HG03060 (cell line): Measurements from ENCODE around the gene UNC13A.

Experiments
- ATAC-seq: cut with Tn5 transposase; IDR thresholded peaks from one replicate; pipeline ENCODE4 v1.9.1; 2021; ENCODE audit warnings: low read depth, moderate number of reproducible peaks; ENCODE audit not compliant: unreplicated experiment

The UNC13A gene

DNA sequence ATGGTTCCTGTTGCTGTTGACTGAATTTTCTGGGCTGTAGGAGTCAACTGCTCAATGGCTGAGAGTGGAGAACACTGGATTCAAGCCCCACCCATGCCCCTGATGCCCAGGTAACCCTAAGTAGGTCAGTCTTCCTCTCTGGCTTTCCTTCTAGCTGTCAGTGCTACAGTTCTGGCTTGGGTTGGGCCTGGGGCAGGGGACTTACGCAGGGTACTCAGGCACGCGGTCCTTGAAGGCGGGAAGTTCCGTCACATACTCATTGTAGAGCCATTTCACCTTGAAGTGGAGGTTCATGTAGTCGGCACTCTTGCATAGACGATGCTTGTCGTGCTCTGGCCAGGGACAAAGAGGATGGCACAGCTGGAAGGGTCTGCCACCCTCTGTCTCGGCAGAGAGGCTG lies 55.6 kb downstream of the UNC13A start:
- ATAC-seq, result no peak

DNA sequence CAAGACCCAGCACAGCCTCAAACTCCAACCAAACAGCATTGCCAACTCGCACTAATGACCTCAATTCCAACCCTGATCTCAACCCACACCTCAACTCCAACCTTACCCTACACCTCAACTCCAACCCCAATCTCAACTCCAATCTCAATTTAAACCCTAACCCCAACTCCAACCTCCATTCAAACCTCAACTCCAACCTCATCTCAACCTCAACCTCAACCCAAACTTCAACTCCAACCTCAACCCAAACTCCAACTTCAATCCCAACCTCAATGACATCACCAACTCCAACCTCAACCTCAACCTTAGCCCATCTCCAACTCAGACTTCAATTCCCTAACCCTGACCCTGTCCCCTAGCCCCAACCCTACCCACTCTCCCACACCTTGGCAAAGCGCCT lies 58.4 kb downstream of the UNC13A start:
- ATAC-seq, result no peak

- no peak for ATAC-seq
Observed at GRCh38 chr19:17627921-17628320, 60.2 kb downstream of the UNC13A start.

DNA sequence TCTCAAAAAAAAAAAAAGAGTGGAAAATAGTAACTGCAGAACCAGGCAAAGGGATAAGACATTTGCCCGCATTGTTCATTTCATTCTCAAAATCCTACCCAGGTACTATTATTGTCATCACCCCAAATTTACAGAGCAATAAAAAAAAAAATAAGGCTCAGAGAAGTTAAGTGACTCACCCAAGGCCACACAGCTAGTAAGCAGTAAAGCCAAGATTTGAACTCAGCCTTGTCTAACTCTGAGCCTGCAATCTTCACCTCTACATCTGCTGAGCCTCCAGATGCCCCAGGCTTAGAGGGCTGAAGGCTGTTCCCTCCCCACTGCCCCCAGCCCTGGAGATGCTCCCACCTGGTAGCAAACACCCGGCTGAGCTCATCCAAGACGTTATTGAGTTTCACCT lies 61.0 kb downstream of the UNC13A start:
- ATAC-seq, result no peak

- no peak for ATAC-seq
Observed at GRCh38 chr19:17626456-17627015, 61.6 kb downstream of the UNC13A start.

- no peak for ATAC-seq
Observed at GRCh38 chr19:17625980-17626379, 62.2 kb downstream of the UNC13A start.

- ATAC-seq, result no peak
Observed at GRCh38 chr19:17625043-17625442, 63.1 kb downstream of the UNC13A start.

DNA sequence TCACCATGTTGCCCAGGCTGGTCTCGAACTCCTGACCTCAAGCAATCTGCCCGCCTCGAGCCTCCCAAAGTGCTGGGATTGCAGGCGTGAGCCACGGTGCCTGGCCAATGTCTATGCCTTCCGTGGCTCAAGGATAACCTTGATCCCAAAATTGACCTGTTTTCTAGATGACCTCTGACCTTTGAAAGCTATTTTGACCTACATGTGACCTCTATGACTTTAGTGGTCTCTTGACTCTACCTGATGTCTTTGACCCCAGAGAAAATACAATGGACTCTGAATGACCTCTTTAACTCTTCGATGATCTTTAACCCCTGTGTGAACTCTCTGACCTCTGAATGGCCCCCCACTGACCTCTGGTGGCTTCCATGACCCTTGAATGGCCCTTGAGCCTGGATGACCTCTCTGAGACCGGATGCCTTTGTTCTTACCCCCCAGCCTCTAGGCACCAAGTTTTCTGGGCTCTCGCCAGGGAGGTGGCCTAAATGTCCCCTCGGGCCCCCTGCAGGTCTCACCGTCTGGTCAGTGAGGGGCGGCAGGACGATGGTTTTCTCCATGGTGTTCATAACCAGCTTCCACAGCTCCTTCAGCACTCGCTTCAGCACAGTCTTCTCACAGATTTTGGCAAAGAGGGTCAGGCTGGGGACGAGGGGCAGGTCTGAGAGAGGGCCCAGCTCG lies 63.7 kb downstream of the UNC13A start:
- no peak for ATAC-seq

DNA sequence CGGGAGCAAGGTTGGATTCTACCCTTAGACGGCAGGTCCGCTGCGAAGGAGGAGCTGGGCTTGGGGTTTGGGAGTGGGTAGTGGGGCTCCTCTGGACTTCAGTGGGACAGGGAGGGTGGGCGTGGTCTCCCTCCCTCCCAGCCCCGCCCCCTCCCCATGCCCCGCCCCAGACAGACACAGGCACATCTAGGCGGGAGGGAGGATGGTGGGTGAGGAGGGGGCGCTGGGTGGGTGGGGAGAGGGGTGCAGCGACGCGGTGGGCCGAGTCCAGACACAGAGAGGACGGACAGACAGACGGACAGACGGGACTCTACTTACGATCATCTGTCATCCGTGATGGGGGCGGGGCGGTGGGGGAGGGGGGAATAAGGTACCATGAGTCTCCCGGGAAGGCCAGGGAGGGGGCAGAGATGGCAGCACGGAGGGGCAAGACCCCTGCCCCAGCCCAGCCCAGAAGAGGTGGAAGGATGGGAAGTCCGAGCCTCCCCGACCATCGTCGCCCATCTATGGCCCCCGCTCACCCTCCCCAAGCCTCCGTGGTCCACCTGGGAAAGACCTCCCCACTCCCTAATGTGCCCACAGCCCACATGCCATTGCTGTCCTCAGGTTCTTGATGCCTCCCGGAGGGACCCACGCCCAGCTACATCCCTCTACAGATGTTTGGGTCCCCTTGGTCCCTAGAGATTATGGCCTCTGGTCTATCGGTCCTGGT lies 64.8 kb downstream of the UNC13A start:
- no peak for ATAC-seq

GRCh38 chr19:17620696-17621095 lies 67.5 kb downstream of the UNC13A start:
- ATAC-seq, result no peak

DNA sequence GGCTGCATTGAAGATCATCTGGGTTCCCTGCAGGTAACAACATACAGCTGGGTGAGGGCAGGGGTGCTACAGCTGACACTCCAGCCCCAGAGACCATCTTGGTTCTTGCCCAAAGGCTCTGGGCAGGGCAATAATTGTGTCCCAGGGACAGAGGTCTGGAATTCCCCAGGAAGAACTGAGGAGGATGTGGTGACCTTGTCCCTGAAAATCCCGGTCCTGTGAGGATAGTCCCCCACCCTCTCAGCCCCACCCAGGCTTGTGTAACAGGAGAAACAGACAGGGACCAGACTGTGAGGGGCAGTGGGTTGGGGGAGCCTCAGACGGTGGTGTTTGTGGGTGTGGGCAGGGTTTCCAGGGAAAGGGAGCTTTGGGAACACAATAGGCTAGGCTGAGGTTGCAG lies 69.2 kb downstream of the UNC13A start:
- ATAC-seq, result no peak

DNA sequence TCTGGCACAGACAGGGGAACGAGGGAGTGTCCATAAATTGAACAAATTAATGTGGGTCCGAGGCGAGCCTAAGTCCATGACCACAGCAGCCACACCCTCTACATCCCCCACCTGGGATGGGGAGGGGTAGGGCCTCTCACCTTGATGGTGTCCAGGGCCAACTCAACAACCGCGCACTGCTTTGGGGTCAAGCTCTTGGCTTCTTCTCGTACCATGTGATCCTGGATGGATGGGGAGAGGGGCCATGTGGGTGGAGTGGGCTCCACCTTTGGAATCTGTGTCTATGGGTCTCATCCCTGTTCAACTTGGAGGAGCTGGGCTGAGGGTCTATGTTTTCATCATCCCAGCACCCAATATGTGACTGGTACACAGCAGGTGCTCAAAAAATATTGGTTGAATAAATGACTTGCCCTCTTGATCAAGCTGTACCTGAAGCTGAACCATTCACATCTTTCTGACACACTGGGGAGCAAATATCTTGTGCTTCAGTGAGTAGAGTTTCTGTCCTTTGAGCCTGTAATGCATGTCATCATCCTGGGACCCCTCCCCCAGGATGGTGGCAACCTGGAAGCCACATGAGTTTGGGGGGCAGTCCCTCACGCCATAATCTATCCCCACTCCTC lies 69.8 kb downstream of the UNC13A start:
- ATAC-seq, result no peak

DNA sequence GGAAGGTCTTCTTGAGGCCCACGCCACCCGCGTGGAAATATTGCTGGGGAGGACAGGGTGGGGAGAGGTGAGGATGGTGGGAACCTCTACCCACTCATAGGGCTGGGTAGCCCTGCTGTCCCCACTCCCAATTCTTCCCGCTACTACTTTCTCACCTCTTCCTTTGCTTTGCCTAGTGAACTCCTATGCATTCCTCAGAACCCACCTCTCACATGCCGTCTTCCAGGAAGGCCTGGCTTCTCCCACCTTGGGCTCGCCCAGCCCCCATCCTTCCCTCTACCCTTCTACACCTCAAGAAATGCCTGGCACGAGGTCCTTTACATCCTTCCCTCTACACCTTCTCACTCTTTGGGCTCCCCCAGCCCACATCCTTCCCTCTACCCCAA lies 70.4 kb downstream of the UNC13A start:
- no peak for ATAC-seq

GRCh38 chr19:17616961-17617806 lies 71.0 kb downstream of the UNC13A start:
- ATAC-seq, result no peak

- no peak for ATAC-seq
Observed at GRCh38 chr19:17616686-17616960, 71.5 kb downstream of the UNC13A start.

DNA sequence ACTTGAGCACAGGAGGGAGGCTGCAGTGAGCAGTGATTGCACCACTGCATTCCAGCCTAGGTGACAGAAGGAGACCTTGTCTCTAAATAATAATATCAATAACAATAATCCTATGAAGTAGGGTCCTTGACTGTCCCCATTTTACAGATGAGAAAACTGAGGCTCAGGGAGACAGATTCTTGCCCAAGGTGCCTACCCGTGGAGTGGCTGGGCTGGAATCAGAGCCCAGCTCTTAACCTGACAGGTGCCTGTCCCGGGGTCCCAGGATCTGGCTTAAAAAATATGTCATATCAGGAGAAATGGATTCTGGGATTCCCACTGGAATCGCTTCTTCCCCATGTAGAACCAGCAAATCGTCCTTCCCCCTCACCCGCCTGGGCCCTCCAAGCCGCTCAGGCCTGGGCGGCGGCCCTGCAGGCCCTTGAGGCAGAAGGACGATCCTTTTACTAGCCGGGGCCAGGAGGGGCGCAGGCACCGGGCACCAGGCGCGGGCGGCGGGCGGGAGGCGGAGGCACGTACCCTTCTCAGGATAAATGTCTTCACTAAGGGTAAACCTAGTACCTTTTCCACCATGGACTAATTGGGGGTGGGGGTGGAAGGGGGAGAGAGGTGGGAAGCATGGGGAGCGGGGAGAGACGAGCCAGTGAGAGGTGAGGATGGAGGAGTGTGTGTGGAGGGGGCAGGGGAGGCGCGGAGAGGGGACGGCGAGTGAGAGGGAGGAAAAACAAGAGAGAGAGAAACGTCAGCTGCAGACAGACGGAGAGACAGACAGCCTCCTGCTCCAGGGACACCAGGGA lies 72.1 kb downstream of the UNC13A start:
- ATAC-seq, result no peak

DNA sequence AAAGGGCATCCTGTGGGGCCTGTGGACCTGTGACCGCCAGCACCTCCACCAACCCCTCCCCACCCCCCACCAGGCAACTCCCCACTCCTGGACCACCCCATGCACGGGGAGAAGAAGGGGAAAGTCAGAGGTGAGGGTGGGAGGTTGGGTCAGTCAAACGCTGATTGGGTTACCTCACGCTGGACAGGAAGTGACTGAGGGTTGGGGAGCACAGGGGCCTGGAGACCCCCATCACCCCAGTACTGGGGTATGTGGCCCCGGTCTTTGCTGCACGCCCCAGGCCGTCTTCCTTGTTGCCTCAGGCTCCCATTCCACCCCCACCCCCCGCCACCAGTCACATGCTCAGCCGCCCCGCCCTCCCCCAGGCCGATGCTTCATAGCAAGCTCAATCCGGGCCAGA lies 73.7 kb downstream of the UNC13A start:
- ATAC-seq, result no peak

DNA sequence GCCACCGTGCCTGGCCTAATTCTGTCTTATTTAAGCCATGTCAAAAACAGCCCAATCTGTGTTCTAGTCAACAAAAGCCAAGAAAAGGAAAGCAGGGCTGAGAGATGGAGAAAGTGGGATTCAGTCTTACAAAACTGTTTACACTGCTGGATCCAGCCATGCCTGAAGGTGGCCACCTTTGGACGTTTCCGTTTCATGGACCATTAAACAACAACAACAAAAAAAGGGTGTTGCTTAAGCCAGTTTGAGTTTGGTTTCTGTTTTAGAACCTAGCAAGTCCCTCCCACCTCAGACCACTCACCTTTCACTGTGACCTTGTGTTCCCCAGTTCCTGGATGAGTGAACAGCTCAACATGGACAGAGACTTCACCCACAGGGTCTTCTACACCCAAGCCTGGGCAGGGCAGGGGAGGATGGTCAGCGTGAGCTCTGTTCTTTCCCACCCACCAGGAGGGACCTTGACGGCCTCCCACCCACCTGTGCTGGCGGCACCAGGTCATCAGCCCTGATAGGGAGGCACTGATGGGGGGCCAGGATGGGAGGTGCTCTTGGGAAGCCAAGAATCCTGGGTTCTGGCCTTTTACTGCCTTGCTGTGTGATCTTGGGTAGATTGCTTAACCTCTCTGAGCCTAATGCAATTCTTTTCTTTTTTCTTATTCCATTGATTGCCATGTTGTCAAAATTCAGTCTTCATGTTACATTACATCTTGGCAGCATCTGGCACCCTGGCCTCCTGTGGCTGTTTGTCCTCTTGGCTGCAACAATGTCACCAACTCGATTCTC lies 76.5 kb downstream of the UNC13A start:
- ATAC-seq, result no peak

- no peak for ATAC-seq
Observed at GRCh38 chr19:17610384-17610783, 77.8 kb downstream of the UNC13A start.
